Progenitor cell of endocrine pancreas (in vitro differentiated cells): ENCODE results near the gene CNST. TPM values are rescaled to one million over a fixed set of nuclear protein-coding genes. Genes with fewer than 3 reads are reported as not detected.
A peak's percentile ranks its signal among the peaks of the same experiment; 100 is the strongest.

ENCODE experiments used
- DNase-seq: peaks from one replicate; pipeline ENCODE4 v3.0.0; 2021; ENCODE audit warnings: low spot score; ENCODE audit not compliant: unreplicated experiment
- H3K27ac Mint-ChIP-seq: 2 replicates; pipeline ENCODE4 v1.8.0; 2021; ENCODE audit warnings: mild to moderate bottlenecking, moderate library complexity, mixed read lengths
- H3K27me3 Mint-ChIP-seq: 2 replicates; pipeline ENCODE4 v1.8.0; 2021; ENCODE audit warnings: mixed read lengths
- H3K36me3 Mint-ChIP-seq: 2 replicates; pipeline ENCODE4 v1.8.0; 2022; ENCODE audit warnings: mixed read lengths; ENCODE audit not compliant: insufficient read depth
- H3K4me1 Mint-ChIP-seq: 2 replicates; pipeline ENCODE4 v1.8.0; 2021; ENCODE audit warnings: low read depth, mixed read lengths
- H3K4me3 Mint-ChIP-seq: 2 replicates; pipeline ENCODE4 v1.8.0; 2021; ENCODE audit warnings: low read depth, mild to moderate bottlenecking, moderate library complexity, mixed read lengths
- H3K9me3 Mint-ChIP-seq: 2 replicates; pipeline ENCODE4 v1.8.0; 2021; ENCODE audit warnings: low read depth, mixed read lengths
- total RNA-seq: library from RNA; stranded (reverse); gene quantifications from 2 replicates; pipeline ENCODE4 v1.2.1, GENCODE V29; 2021
- TF ChIP-seq, protein P1 (sequence below): fragments of 200-600 bp; sonication (generic); IDR thresholded peaks from one replicate; pipeline ENCODE4 v1.5.0; 2021; ENCODE audit warnings: antibody characterized with exemption, mild to moderate bottlenecking; ENCODE audit not compliant: unreplicated experiment

Gene CNST
- total RNA-seq, 1 donor from 2014 or later = 28.3 TPM

DNA sequence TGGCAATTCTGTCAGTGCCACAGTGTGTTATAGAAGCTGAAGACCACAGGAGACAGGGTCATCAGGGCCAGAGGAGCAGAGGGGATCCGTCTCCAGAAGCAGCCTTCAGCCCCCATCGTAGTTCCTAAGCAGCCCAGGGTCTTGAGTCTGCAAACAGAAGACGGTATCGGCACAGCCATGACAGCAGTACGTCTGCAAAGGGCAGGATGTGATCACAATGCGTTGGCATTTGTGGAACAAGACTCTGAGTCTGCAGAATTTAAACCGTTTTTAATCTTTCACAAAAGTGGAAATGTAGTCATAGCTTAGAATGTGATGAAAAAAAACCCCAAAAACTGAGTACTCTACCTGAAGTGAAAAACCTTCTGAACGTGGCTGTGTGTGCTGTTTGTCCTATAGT is 113.9 kb downstream of the CNST start:
- TF ChIP-seq, protein P1, sequence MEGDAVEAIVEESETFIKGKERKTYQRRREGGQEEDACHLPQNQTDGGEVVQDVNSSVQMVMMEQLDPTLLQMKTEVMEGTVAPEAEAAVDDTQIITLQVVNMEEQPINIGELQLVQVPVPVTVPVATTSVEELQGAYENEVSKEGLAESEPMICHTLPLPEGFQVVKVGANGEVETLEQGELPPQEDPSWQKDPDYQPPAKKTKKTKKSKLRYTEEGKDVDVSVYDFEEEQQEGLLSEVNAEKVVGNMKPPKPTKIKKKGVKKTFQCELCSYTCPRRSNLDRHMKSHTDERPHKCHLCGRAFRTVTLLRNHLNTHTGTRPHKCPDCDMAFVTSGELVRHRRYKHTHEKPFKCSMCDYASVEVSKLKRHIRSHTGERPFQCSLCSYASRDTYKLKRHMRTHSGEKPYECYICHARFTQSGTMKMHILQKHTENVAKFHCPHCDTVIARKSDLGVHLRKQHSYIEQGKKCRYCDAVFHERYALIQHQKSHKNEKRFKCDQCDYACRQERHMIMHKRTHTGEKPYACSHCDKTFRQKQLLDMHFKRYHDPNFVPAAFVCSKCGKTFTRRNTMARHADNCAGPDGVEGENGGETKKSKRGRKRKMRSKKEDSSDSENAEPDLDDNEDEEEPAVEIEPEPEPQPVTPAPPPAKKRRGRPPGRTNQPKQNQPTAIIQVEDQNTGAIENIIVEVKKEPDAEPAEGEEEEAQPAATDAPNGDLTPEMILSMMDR = no peak
- Mint-ChIP-seq H3K27me3 (no peaks in the 10 kb centered on the region), H3K4me3 (no peak overlapping the region), H3K9me3 (peaks cover 2% of the 10 kb centered on the region), H3K4me1 (peaks cover 24% of the 10 kb centered on the region), H3K36me3 (peaks cover 2% of the 10 kb centered on the region), H3K27ac (no peak overlapping the region)
- DNase-seq = no peak

DNA sequence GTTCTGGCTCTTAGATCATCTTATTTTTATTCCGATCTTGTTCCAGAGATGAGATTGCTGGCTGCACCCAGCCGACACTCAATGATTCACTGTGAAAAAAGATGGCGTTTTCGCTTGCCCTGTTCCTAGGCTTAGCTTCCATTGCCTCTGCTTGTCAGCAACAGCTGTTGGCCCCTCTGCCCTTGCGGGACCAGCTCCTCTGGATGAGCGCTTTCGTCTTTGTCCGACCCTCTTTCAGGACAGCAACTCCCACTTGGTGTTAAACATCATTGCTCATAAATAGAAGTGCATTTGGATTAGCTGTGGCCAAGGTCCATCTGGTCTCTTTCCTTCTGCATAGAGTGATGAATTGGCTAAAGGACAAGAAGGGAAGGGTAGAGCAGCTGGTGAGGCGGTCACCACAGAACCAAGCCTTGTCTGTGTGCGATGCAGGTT is 114.5 kb downstream of the CNST start:
- H3K36me3 Mint-ChIP-seq = no peaks in the 10 kb centered on the region
- H3K4me1 Mint-ChIP-seq = peaks cover 24% of the 10 kb centered on the region
- no peaks in the 10 kb centered on the region for H3K9me3 Mint-ChIP-seq
- no peak overlapping the region for H3K4me3 Mint-ChIP-seq
- no peak overlapping the region for H3K27ac Mint-ChIP-seq
- no peaks in the 10 kb centered on the region for H3K27me3 Mint-ChIP-seq
- TF ChIP-seq, protein P1 = no peak
- no peak for DNase-seq

DNA sequence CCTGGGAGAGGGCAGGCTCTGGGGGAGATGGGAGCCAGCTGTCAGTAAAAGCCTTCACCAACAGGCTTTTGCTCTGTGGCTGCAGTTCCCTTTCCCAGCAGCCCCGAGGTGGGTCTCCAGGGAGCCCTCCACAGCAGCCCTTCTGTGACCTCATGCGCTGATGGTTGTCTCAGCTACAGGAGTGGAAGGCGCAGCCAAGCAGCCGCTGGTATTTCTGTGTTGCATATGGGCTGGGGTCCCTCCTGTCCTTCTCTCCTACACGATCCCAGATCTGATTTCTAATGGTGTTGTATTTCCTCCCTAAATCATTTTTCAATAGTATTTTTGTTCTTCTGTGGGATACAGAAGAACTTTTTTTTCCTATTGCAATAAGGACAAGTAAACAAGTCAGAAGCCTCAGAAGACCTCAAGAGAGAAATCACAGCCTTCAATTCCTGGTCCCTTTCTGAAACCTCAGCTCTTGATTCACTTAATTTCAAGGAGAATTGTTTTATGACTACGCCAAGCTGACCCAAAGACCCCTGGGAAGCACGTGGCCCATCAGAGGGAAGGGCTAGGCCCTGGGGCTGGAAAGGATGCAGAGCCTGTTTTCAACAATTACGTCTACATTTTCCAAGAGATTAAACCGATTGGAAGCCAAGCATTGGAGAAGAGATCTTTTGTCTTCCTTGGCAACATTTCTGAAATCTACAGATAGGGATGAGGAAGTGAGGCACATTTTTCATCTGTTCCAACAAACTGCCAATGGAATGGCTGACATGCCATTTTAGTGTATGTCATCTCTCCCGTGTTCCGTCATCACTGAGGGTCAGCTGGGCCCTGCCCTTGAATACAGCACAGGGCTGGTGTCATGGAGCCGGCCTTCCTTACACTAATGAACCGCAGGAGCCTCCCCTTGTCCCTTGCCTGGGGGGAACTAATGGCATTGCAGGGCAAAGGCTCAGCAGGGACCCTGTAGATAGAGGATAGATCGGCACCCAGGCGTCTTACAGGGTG is 115.9 kb downstream of the CNST start:
- DNase-seq = no peak
- Mint-ChIP-seq H3K4me1 (peaks cover 20% of the 10 kb centered on the region), H3K9me3 (no peaks in the 10 kb centered on the region), H3K36me3 (no peaks in the 10 kb centered on the region), H3K27ac (no peak overlapping the region), H3K27me3 (no peaks in the 10 kb centered on the region), H3K4me3 (no peak overlapping the region)
- TF ChIP-seq, protein P1 = no peak

DNA sequence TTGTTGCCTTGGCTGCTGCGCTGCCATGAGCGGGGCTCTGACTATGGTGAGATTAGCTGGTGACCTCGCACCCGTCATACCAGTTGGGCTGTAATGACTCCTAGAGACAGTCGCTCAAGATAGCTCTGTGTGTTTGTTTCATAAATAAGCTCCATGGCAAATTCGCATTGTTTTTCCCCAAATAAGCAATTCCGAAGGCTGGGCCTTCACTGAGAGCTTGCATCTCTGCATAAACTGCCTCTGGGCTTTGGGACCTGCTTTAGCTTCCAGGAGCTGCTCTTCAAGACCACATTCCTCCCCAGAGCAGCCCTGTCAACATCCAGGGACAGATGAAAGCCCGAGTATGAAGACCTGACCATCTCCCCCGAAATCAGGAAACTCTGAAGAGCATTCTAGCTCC is 117.3 kb downstream of the CNST start:
- H3K27ac Mint-ChIP-seq = no peak overlapping the region
- TF ChIP-seq, protein P1 = no peak
- no peak for DNase-seq
- H3K4me1 Mint-ChIP-seq = peaks cover 14% of the 10 kb centered on the region
- H3K4me3 Mint-ChIP-seq = no peak overlapping the region
- no peaks in the 10 kb centered on the region for H3K9me3 Mint-ChIP-seq
- H3K36me3 Mint-ChIP-seq = no peaks in the 10 kb centered on the region
- H3K27me3 Mint-ChIP-seq = no peaks in the 10 kb centered on the region

DNA sequence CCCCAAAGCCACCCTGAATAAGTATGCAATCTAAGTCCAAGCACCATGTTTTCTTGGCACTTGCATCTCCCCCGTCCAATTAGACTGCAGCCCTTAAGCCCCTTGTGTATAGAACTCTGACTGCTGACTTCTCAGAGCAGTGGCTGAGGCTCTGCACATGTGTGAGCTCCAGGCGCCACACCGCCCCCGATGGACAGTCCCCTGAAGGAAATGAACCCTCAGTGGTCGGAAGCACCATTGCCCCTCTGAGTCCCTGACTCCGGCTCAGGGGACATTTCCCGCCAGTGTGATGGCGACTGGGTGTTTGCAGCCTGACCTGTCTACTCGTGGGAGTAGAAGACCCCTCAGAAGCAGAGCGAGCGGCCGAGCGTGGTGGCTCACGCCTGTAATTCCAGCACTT is 120.7 kb downstream of the CNST start:
- TF ChIP-seq, protein P1 = peak; percentile 8
- H3K4me3 Mint-ChIP-seq = no peak overlapping the region
- peaks cover 6% of the 10 kb centered on the region for H3K4me1 Mint-ChIP-seq
- no peaks in the 10 kb centered on the region for H3K27me3 Mint-ChIP-seq
- H3K27ac Mint-ChIP-seq = no peak overlapping the region
- no peak for DNase-seq
- no peaks in the 10 kb centered on the region for H3K36me3 Mint-ChIP-seq
- H3K9me3 Mint-ChIP-seq = no peaks in the 10 kb centered on the region
